ENCODE measurements around the gene ARID3A.

The ARID3A gene

GRCh38 chr19:927780-928401 is 2.1 kb downstream of the ARID3A start:
- no peak for DNase-seq (ENCODE audit: low read depth, low spot score)
- no peak overlapping the region for H3K27ac ChIP-seq

DNA sequence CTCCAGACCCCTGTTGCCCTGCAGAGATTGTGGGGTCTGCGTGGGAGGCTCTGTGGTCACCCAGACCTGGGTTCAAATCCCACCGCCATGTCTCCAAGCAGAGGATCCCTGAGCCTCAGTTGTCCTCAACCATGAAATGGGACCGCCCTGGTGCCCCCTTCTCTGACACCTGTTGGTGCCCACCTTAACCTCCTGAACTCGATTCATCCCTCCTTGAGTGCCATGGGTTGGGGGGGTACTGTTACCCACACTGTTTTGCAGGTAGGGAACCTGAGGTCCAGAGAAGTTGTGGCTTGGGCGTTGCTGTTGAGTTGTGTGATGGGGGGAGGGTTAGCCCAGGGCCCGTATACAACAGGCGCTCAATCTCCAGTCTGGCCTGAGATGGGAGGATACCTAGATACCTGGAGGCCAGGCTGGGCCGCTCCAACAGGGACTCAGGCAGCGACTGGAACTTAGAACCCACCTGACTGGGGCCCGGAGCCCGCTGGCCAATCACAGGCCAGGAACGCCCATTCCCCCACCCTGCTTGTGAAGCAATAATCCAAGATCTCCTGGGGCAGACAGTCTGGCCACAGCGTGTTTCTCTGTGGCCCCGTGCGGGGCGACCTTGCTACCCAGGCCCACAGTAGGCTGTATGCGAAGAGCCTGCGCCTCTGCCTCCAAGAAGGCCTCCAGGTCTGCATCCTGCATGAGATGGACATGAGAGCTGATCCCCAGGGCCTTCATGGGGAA is 2.8 kb downstream of the ARID3A start:
- DNase-seq (ENCODE audit: low read depth, low spot score), result no peak

DNA sequence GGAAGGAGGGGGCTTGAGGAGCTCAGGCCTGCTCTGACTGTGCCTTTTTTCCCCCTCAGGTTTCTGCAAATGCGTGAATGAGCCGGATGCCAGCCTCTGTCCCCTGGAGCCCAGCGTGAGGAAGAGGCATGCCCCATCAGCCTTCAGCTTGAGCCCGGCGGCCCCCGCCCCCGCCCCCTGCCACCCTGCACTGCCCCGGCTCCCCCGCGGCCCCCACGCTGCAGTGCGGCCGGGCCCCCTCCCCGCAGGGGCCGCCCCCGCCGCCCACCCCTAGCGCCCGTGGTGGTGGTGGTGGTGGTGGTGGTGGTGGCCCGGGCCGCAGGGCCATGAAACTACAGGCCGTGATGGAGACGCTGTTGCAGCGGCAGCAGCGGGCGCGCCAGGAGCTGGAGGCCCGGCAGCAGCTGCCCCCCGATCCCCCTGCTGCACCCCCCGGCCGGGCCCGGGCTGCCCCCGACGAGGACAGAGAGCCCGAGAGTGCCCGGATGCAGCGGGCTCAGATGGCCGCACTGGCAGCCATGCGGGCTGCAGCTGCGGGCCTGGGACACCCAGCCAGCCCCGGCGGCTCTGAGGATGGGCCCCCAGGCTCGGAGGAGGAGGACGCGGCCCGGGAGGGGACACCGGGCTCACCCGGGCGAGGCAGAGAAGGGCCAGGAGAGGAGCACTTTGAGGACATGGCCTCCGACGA is 3.5 kb downstream of the ARID3A start:
- DNase-seq (ENCODE audit: low read depth, low spot score), result no peak

More for the DNA sequence above, 2.8 kb downstream of the ARID3A start:
- no peak overlapping the region for H3K27ac ChIP-seq

GRCh38 chr19:929891-930258 is 4.0 kb downstream of the ARID3A start:
- no peak overlapping the region for H3K27ac ChIP-seq
- no peak for DNase-seq (ENCODE audit: low read depth, low spot score)

More for the DNA sequence above, 3.5 kb downstream of the ARID3A start:
- H3K27ac ChIP-seq, result no peak overlapping the region

DNA sequence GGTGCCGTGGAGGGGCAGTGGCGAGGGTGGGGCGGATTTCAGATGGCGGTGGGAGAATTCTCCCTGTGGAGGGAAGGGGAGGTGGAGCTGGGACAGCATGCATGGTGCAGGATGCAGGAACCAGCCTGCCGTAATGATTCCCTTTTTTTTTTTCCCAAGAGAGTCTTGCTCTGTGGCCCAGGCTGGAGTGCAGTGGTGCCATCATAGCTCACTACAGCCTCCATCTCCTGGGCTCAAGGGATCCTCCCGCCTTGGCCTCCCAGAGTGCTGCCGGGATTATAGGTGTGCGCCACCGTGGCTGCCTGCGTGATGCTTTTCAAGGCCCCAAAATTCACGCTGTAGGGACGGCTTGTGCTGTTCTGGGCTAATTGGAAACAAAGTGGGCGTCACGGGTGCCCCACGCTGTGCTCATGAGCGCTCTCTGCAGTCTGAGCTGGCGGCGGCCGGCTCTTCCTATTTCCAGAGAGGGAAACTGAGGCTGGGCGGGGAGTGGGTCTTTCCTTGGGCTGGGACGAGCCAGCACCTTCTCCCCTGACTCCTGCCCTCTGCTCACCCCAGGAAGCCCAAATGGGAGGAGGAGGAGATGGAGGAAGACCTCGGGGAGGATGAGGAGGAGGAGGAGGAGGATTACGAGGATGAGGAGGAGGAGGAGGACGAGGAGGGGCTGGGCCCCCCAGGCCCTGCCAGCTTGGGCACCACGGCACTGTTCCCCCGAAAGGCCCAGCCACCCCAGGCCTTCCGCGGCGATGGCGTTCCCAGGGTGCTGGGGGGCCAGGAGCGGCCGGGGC is 6.2 kb downstream of the ARID3A start:
- no peak overlapping the region for H3K27ac ChIP-seq
- no peak for DNase-seq (ENCODE audit: low read depth, low spot score)

GRCh38 chr19:932648-933552 is 7.1 kb downstream of the ARID3A start:
- DNase-seq (ENCODE audit: low read depth, low spot score), result no peak
- no peak overlapping the region for H3K27ac ChIP-seq

DNA sequence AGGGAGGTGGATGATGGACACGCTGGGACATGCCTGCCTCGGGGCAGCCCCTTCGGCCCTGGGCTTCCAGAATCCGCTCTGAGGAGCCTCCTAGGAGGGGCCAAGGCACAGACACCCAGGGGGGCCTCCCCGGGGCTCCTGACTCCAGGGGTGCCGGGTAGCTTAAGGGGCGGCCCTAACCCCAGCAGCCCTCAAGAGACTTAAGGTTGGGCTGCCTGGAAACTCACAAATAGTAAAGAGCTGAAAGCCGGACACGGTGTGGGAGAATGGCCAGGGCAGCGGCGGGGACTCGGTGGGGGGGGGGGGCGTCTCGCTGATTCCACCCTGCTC is 7.7 kb downstream of the ARID3A start:
- no peak overlapping the region for H3K27ac ChIP-seq

DNA sequence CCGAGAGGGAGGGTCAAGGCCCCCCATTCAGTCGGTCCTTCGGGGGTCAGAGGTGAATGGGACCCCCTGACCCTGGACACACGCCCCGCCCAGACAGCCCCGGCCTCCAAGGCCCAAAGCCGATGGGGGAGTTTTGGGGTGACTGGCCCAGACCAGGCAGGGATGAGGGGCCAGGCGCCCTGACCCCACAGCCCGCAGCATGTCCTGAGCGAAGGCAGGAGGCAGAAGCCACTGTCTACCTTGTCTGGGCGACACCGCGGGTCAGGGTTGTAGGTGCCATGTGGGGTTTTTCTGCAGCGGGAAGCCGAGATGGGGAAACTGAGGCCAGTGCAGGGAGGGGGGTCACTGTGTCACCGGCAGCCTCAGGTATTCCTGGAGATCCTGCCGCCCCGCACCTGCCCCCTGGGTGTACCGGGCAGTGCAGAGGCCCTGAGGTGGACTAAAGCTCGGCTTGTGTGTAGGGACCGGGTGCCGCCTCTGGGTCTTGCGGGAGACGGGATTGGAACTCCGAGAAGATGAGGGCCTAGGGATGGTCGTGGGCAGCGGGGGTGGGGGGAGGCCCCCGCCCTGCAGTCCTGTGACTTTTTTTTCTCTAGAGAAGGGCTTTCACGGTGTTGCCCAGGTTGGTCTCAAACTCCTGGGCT is 8.5 kb downstream of the ARID3A start:
- no peak overlapping the region for H3K27ac ChIP-seq

More for the DNA sequence above, 7.7 kb downstream of the ARID3A start:
- no peak for DNase-seq (ENCODE audit: low read depth, low spot score)

GRCh38 chr19:934865-935479 is 9.1 kb downstream of the ARID3A start:
- no peak overlapping the region for H3K27ac ChIP-seq
- DNase-seq (ENCODE audit: low read depth, low spot score), result no peak

More for the DNA sequence above, 8.5 kb downstream of the ARID3A start:
- no peak for DNase-seq (ENCODE audit: low read depth, low spot score)

DNA sequence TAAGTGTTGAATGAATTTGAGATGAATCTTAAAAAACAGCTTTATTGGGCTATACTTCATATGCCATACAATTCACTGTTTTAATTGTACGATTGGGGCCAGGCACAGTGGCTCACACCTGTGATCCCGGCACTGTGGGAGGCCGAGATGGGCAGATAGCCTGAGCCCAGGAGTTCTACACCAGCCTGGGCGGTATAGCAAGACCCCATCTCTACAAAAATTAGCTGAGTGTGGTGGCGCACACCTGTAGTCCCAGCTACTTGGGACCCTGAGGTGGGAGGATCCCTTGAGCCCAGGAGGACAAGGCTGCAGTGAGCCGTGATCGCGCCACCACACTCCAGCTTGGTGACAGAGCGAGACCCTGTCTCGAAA is 10.3 kb downstream of the ARID3A start:
- no peak for DNase-seq (ENCODE audit: low read depth, low spot score)

DNA sequence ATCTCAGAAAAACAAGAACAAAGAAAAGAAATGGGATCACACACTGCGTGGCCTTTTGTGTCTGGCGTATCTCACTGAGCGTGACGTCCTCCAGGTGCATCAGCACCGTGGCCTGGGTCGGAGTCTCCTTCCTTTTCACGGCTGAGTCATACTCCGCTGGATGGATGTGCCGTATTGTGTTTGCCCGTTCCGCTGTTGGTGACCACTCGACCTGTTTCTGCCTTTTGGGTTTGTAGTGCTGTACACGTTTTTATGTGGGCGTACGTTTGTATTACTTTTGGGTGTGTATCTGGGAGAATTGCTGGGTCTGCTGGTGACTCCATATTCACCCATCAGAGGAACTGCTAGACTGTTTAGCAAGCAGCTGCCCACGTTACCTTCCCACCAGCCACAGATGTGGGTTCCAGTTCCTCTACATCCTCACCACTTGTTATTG is 11.4 kb downstream of the ARID3A start:
- DNase-seq (ENCODE audit: low read depth, low spot score), result no peak

More for the DNA sequence above, 10.3 kb downstream of the ARID3A start:
- H3K27ac ChIP-seq, result no peak overlapping the region

DNA sequence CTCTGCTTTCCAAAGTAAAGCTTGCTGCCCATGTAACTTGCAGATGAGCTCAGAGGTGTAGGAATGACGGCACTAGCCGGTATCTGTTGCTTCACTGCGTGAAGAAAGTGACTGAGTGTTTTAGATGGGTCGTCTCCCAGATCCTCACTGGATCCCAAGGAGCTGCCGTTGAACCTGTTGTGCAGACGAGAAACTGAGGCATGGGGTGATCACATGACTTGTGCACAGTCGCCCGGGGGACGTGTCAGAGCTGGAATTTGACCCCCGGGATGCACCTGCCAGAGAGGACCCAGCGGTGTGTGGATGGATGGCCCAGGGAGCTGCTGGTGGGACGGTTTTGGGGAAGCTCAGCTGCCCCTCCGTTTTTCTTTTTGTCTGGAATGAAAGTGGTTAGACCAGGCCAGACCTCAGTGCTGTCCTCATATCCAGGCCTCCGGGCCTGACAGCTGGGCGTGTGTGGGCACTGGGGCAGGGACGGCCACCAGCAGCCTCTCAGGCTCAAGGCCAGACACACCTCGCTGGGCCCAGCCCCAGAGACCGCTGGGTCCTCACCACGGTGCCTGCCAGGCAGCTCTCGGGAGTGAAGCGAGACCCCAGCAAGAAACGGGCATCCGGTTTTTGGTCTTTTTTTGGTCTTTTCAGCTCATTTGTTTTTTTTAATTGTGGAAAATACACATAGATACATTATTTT is 12.5 kb downstream of the ARID3A start:
- DNase-seq (ENCODE audit: low read depth, low spot score), result no peak
- no peak overlapping the region for H3K27ac ChIP-seq

More for the DNA sequence above, 11.4 kb downstream of the ARID3A start:
- H3K27ac ChIP-seq, result no peak overlapping the region

DNA sequence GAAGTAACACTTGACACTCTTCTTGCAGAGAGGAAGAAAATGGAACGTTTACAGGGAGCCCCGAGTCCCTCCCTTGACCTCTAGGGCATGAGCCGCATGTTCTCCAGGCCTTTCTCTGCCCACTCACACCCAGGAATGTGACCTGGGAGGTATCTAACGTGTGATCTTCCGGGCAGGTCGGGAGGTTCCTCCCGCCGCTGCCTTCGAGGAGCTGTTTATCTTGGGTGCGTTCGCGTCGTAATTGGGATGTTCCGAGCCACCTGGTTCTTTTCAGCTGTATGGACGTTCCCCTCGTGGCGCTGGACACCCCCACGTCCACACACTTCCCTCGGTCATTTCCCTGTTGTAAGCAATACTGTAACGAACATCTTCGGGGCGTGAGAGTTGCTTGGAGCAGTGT is 13.6 kb downstream of the ARID3A start:
- no peak for DNase-seq (ENCODE audit: low read depth, low spot score)
- H3K27ac ChIP-seq, result no peak overlapping the region

DNA sequence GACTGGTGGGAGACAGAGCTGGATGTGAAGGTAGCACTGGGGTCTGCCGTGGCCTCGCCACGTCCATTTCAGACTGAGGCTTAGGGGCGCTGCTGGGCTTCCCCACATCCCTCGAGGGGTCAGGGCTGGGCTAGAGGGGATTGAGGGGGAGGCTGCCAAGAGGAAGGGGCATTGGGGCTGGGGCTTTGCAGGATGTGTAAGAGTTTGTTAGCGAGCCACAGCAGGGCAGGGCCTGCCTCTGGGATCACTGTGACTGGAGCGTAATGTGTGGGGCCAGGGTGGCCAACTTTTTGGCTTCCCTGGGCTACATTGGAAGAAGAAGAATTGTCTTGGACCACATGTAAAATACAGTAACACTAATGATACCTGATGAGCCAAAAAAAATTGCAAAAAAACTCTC is 14.1 kb downstream of the ARID3A start:
- no peak for DNase-seq (ENCODE audit: low read depth, low spot score)
- peak overlapping the region; percentile 60 for H3K27ac ChIP-seq

DNA sequence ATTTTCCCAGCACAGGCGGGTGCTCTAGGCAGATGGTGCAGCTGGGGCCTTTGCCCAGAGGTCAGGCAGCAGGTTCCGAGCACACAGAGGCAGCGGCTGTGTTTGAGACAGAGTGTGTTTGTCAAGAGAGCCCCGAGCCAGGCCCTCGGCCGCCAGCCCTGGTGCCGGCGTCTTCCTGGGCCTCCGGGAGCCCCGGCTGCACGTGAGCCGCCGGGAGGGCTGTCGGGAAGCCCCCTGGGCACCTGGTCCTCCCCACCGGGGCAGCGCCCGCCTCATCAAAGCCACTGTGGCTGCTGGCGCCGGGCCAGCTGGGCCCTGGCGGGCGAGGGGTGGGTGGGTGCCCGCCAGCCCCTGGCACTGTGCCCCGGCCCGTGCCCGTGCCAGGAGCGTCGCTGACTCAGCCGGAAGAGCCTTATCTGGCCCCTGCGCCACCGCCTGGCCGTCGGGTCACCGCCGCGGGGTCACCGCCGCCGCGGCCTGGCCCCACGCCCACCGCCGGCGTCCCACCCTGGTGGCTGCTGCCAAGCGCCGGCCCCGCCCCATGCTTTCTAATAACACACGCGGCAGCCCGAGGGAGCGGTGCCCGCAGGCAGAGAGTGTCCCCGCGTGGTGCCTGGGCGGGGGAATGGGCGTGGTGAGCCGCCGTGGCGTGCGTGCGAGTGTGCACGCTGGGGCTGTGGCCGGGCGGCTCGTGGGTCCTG is 14.9 kb downstream of the ARID3A start:
- DNase-seq (ENCODE audit: low read depth, low spot score), result no peak
- peak overlapping the region; percentile 60 for H3K27ac ChIP-seq

DNA sequence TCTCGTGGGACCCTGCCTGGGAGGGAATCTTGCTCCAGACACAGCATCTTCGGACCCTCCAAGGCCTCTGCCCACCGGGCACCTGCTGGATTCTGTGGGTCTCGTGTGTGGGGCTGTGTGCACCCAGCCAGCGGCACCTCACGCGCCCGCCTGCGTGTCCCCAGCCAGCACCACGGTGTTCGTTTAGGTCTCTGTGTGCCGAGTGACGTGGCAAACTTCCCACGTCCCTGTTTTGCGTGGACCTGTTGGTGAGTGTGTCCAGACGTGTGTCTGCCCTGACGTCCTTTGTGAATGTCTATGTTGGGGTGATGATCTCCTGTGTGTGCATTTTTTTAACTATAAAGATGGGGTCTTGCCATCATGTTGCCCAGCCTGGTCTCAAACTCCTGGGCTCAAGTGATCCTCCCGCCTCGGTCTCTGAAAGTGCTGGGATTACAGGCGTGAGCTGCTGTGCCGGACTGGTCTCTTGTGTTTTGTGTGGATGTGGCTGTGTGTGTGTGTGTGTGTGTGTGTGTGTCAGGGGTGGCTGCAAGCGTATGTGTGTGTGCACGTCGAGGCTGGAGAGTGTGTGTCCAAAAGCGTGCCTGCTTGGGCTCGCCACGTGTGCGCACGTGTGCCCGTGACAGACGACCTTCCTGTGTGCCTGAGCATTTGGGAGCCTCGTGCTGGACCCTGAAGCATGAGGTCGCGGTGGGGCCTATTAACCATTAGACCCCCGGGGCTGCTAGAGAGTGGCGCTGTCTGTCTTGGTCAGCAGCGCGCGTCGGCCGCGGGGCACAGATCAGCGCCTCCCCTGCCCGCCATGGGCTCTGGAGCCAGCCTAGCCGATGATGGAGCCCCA is 15.7 kb downstream of the ARID3A start:
- DNase-seq (ENCODE audit: low read depth, low spot score), result no peak
- peak overlapping the region; percentile 60 for H3K27ac ChIP-seq

Measured in epithelial cell of prostate (primary cell).